ENCODE data around the gene ZFP92.

Gene ZFP92

DNA sequence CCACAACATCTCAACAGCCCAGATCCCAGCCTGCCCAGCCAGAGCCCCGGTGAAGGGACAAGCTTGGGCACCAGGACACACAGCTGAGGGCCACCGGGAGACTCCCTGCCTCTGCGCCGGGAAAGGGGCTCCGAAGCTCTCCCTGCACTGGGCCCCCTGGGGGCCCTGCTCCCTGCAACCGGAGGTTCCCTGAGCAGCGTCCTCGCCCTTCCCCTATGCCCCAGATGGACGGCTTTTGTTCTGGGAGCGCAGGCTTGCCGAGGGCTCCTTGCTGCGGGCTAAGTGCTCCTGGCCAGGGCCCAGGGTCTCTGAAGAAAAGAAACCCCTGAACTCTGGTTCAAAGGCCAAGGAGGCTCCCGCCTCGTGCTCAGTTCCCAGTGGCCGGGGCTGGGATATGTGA, 899 bp upstream of the ZFP92 start:
- TF ChIP-seq GATA2 (IDR thresholded peaks at IDR 0.05; ENCODE audit: low read depth, low read length), result no peak
- no peak for TF ChIP-seq GATA3 (IDR thresholded peaks at IDR 0.05; ENCODE audit: low read depth, low read length)

DNA sequence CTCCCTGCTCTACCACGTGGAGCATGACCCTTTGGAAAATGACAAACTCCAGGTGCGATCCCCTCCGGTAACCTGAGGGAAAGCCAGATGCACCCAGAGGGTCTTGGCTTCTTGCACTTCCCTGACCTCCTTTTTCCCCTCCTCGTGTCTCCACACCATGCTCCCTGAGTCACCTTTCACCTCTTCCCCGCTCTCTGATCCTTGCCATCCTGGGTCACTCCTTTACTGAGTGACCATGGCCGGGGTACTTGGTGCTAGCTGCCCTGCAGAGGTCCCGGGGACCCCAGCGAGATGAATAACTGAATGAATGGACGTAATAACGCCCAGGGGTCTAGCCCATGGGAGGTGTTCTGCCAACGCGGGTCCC, 401 bp upstream of the ZFP92 start:
- TF ChIP-seq GATA2 (IDR thresholded peaks at IDR 0.05; ENCODE audit: low read depth, low read length) (no peak), GATA3 (IDR thresholded peaks at IDR 0.05; ENCODE audit: low read depth, low read length) (no peak)

DNA sequence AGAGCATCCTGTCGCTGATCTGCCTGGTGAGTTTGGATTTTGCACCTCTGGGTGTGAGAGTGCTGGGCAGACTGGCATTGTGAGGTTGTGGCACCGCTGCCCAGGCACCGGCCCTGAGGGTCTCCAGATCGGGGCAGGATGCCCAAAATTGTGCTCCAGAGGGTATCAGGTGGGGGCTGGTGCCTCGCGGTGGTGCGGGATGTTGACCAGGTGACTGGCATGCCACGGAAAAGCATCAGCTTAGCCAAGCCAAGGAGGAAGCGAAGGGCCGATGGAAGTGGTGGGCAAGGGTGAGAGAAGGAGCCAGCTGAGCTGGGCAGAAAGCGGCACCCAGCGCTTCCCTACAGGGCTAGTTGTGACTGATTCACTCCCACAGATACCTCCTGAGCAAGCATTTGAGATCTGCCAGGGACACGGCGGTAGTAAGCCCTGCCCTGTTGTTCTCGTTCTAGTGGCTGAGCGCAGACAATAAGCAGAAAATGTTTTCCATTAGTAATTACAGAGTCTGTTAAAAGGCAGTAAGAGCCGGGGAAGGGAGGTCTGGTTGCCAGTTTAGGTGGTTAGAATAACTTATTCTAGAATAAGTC, 809 bp downstream of the ZFP92 start:
- no peak for TF ChIP-seq GATA2 (IDR thresholded peaks at IDR 0.05; ENCODE audit: low read depth, low read length)
- no peak for TF ChIP-seq GATA3 (IDR thresholded peaks at IDR 0.05; ENCODE audit: low read depth, low read length)

DNA sequence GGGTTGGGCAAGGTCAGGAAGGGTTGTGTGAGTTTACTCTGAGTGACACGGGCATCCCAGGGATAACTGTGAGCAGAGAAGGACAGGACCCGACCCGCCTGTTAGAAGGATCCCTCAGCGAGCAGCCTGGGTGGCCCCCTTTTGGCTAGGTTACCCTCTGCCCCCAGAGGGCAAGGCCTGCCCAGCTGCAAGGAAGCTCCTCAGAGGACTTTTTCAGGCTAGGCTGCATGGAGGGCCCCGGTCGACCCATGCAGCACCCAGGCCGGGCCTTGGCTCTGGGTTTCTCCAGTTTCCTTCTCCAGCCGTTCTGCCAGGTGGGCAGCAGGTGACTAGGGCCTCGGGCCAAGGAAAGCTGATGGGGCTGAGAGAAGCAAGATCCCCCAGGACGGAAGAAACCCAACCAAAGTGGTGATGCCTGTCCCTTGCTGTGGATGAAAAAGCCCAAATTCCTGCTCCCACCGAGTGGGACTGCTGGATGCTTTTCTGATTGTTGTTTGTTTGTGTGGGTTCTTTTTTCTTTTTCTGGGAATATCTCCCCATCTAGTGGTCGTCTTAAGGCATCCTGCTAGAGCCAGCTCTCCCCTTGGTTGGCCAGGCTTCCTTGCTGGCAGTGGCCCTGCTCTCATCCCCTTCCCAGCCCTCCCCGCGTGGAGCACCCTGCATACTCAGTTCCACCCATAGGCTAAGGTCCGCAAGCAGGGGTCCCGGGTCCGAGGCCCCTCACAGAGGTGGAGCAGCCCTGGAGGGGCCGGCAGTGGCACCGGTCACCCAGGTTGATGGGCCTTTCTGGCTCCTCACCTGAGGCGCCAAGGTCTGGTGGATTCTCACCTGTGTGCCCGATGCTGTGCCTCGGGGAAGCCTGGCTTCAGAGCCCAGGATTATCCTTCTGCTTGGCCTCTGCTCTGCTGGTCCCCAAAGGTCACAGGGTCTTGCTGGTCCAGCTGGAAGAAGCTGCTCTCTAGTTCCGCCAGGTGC, 1.8 kb downstream of the ZFP92 start:
- no peak for TF ChIP-seq GATA3 (IDR thresholded peaks at IDR 0.05; ENCODE audit: low read depth, low read length)
- no peak for TF ChIP-seq GATA2 (IDR thresholded peaks at IDR 0.05; ENCODE audit: low read depth, low read length)

DNA sequence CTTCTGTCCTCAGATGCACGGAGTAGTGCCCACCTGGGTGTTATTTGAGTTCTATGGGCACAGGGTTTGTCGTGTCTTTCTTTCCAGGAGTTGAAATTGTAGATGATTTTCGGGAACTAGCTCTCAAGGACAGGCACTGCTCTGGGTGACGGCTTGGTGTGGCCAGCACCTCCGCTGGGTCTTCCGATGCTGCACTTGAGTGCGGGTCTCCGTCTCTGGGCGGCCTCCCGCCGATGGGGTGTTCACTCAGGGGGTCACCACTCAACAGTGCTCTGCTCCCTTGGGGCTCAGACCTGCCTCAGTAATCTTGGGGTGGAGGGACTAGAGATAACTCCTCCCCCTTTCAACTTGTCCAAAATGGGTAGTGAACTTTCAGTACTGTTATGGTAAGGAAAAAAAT, 2.5 kb downstream of the ZFP92 start:
- TF ChIP-seq GATA2 (IDR thresholded peaks at IDR 0.05; ENCODE audit: low read depth, low read length) (no peak), GATA3 (IDR thresholded peaks at IDR 0.05; ENCODE audit: low read depth, low read length) (no peak)

DNA sequence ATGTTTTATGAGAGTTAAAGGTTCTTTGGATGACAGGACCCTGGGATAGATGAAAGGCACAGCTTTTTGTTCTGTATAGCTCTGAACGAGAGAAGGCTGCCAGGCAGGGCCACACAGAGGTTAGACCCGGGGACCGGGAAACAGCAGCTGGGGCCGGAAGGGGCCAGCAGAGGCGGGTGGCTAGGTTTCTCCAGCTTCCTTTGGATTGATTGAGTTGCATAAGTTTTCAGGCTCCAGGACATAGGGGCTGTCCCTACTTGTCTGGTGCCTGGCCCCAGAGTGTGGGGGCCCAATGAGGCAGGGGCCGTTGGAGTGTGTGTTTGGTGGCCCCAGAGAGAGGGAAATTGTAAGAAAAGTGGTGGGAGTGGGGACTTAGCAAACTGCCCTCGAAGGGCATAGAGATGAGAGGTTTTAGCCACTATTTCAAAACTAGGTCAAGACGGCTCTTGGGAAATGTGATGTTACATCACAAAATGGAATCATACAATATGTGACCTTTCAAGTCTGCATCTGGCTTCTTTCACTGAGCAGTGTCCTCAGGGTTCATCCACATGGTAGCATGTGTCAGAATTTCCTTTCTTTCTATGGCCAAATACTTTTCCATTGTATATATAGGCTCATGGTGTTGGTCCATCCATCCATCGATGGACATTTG, 3.7 kb downstream of the ZFP92 start:
- TF ChIP-seq GATA2 (IDR thresholded peaks at IDR 0.05; ENCODE audit: low read depth, low read length) (no peak), GATA3 (IDR thresholded peaks at IDR 0.05; ENCODE audit: low read depth, low read length) (no peak)

DNA sequence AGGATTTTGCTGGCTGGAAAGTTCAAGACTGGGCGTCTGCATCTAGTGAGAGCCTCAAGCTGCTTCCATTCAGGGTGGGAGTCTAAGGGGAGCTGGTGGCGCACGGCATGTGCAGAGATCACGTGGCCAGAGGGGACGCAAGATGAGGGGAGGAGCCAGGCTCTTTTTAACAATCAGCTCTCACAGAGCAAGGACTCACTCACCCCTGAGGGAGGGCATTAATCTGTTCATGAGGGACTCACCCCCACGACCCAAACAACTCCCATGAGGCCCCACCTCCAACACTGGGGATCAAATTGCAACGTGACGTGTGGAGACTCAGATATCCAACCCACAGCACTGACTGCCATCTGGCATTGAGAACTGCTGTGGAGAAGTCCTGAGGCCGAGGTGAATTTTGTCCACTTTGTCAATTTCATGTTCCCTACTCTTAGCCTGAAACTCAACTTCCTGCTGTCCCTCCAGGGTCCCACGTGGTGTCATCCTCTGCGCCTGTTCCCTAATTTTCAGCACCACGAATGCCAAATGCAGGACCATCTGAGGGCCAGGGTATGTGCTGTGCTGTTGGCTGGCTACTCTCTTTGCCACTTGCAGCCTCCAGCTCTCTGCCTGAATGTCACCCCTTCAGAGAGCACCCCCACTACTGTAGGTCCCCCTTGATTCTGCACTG, 5.6 kb downstream of the ZFP92 start:
- TF ChIP-seq GATA3 (IDR thresholded peaks at IDR 0.05; ENCODE audit: low read depth, low read length) (no peak), GATA2 (IDR thresholded peaks at IDR 0.05; ENCODE audit: low read depth, low read length) (no peak)

DNA sequence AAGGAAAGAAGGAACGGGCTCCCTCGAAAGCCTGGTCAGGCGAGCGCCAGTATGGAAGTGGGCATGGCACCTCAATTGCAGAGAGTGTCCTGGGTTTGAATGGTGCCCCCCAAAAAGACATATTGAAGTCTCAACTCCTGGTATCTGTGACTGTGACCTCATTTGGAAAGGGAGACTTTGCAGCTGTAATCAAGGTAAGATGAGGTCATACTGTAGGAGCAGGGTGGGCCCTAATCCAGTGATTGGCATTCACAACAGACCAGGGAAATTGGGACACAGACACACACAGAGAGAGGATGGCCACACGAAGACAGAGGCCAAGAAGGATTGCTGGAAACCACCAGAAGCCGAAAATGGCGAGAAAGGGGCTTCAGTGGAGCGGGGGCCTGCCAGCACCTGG, 6.4 kb downstream of the ZFP92 start:
- TF ChIP-seq GATA2 (IDR thresholded peaks at IDR 0.05; ENCODE audit: low read depth, low read length), result no peak
- TF ChIP-seq GATA3 (IDR thresholded peaks at IDR 0.05; ENCODE audit: low read depth, low read length), result no peak

DNA sequence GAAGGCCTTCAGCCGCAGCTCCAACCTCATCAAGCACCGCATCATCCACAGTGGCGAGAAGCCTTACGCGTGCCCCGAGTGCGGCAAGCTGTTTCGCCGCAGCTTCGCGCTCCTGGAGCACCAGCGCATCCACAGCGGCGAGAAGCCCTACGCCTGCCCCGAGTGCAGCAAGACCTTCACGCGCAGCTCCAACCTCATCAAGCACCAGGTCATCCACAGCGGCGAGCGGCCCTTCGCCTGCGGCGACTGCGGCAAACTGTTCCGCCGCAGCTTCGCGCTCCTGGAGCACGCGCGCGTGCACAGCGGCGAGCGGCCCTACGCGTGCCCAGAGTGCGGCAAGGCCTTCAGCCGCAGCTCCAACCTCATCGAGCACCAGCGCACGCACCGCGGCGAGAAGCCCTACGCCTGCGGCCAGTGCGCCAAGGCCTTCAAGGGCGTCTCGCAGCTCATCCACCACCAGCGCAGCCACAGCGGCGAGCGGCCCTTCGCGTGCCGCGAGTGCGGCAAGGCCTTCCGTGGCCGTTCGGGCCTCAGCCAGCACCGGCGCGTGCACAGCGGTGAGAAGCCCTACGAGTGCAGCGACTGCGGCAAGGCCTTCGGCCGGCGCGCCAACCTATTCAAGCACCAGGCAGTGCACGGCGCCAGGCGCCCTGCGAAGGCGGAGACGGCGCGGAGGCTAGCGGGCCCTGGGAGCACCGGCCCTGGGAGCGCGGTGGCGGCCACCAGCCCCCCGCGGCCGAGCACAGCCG, 9.8 kb downstream of the ZFP92 start:
- no peak for TF ChIP-seq GATA2 (IDR thresholded peaks at IDR 0.05; ENCODE audit: low read depth, low read length)
- no peak for TF ChIP-seq GATA3 (IDR thresholded peaks at IDR 0.05; ENCODE audit: low read depth, low read length)

DNA sequence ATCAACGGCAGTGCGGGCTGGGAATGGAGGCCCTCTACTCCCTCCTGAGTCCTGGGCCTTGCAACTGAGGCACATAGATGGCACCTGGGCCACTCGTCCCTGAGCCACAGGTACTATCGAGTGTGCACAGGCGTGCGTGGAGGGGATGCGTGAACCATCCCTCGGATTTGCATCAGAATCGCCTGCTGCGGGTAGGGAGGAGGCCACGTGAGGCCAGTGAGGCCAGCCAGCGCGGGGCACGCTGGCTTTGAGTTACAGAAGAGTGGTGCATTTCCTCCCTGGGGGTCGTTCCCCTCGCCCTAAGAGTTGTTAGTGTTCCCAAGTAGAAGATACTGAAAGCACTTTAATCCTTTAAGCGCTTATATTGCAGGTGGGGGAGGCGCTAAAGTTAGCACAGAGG, 10.6 kb downstream of the ZFP92 start:
- TF ChIP-seq GATA2 (IDR thresholded peaks at IDR 0.05; ENCODE audit: low read depth, low read length) (no peak), GATA3 (IDR thresholded peaks at IDR 0.05; ENCODE audit: low read depth, low read length) (no peak)

DNA sequence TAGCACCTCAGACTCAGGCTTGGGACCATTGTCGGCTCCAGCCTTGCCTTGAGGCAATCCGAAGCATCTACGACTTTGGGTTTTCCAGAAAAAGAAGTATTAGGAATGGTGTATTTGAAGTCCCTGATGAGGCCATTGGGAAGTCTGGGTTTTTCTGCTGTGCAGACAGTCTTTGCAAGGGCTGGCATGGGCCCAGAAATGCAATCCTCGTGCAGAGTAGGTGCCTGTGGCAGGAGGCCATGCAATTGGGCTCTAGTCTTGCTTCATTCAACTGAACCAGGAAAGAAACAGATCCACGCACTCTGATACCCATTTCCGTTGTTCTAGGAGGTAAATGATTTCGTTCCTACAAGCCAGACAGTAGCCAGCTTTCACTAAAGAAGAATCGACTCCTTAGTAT, 12.4 kb downstream of the ZFP92 start:
- no peak for TF ChIP-seq GATA3 (IDR thresholded peaks at IDR 0.05; ENCODE audit: low read depth, low read length)
- no peak for TF ChIP-seq GATA2 (IDR thresholded peaks at IDR 0.05; ENCODE audit: low read depth, low read length)

DNA sequence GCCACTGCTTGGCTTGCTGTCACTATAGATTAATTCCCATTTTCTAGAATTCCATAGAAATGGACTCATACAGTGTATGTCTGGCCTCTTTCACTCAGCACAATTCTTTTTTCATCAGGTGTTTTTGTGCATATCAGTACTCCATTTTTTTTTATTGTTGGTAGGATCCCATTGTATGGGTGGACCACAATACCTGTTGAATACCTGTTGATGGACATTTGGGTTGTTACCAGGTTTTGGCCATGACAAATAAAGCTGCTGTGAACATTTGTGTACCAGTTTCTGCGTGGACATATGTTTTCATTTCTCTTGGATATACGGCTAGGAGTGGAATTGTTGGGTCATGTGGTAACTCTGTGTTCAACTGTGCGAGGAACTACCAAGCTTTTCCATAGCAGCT, 14.9 kb downstream of the ZFP92 start:
- no peak for TF ChIP-seq GATA3 (IDR thresholded peaks at IDR 0.05; ENCODE audit: low read depth, low read length)
- TF ChIP-seq GATA2 (IDR thresholded peaks at IDR 0.05; ENCODE audit: low read depth, low read length), result no peak

DNA sequence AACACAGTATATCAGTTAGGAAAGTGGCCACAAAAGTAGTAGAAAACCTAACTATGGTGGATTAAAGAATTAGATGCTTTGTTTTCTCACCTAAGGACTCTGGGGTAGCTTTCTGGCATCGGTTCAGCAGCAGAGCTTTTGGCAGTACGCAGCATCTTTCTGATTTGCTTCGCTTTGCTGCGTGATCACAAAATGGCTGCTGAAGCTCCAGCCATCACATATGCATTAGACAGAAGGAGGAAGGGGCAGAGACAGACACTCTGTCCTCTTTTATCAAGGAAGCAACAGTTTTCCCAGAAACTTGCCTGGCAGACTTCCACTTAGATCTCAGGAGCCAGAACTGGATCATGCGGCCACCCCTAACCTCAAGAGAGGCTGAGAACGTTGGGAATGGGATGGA, 19.5 kb downstream of the ZFP92 start:
- TF ChIP-seq GATA3 (IDR thresholded peaks at IDR 0.05; ENCODE audit: low read depth, low read length), result no peak
- no peak for TF ChIP-seq GATA2 (IDR thresholded peaks at IDR 0.05; ENCODE audit: low read depth, low read length)

Data from SH-SY5Y (cell line).